ENCODE data around the gene CES2. TPM values are rescaled to one million over a fixed set of nuclear protein-coding genes. Genes with fewer than 3 reads are reported as not detected.

CES2 gene
- total and polyA plus RNA-seq, 9 of the 15 experiments (the other 6 are each of a cell fraction or from before 2014, with no cell fraction given), result 2.2 to 37.9 (median 24.4) TPM

DNA sequence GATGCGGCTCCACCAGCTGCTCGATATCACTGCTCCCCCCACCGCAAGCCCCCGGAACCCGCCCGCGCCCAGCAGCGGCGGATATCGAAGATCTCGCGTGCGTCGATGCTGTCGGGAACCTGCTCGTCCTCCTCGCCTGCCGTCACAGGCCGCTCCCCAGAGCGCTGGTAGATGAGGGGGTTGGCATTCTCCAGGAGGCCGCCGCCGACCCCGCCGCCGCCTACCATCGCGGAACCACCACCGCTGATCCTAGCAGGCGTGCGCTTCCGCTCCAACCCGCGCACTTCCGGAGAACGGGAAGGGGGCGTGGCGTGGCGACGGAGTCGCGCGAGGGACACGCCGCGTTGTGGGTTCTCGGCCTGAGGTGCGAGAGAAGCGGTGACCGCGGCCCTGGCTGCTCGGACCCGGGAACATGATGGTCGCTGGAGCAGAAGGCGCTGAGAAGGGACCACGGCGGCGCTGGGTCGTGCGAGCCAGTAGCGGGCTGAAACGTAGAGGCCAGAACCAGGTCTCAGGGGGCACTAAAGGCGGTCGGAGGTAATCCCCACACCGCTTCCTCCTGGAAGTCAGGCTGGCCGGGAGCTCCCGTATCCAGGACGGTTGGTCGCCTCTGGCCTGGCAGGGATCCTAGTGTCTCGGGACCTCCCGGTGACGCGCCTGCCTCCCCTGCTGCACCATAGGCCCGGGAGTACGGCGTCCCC, 1.0 kb upstream of the CES2 start, which contains the start of gene CIAO2B (continued):
- TF ChIP-seq FOXJ3 (CRISPR knock-in tag; IDR thresholded peaks at IDR 0.05), result no peak
- no peak for TF ChIP-seq ZNF347 (CRISPR knock-in tag; IDR thresholded peaks at IDR 0.05; ENCODE audit: low read depth)
- TF ChIP-seq, protein P1, sequence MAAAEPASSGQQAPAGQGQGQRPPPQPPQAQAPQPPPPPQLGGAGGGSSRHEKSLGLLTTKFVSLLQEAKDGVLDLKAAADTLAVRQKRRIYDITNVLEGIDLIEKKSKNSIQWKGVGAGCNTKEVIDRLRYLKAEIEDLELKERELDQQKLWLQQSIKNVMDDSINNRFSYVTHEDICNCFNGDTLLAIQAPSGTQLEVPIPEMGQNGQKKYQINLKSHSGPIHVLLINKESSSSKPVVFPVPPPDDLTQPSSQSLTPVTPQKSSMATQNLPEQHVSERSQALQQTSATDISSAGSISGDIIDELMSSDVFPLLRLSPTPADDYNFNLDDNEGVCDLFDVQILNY (CRISPR knock-in tag; IDR thresholded peaks at IDR 0.05), result no peak
- TF ChIP-seq, protein P2, sequence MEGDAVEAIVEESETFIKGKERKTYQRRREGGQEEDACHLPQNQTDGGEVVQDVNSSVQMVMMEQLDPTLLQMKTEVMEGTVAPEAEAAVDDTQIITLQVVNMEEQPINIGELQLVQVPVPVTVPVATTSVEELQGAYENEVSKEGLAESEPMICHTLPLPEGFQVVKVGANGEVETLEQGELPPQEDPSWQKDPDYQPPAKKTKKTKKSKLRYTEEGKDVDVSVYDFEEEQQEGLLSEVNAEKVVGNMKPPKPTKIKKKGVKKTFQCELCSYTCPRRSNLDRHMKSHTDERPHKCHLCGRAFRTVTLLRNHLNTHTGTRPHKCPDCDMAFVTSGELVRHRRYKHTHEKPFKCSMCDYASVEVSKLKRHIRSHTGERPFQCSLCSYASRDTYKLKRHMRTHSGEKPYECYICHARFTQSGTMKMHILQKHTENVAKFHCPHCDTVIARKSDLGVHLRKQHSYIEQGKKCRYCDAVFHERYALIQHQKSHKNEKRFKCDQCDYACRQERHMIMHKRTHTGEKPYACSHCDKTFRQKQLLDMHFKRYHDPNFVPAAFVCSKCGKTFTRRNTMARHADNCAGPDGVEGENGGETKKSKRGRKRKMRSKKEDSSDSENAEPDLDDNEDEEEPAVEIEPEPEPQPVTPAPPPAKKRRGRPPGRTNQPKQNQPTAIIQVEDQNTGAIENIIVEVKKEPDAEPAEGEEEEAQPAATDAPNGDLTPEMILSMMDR (IDR thresholded peaks at IDR 0.05 in 2 of 3, conservative IDR thresholded peaks at IDR 0.05 in 1 of 3; ENCODE audit: insufficient read depth in 2 of 3, low read depth in 1 of 3, low read length in 3 of 3), result no peak
- TF ChIP-seq, protein P3, sequence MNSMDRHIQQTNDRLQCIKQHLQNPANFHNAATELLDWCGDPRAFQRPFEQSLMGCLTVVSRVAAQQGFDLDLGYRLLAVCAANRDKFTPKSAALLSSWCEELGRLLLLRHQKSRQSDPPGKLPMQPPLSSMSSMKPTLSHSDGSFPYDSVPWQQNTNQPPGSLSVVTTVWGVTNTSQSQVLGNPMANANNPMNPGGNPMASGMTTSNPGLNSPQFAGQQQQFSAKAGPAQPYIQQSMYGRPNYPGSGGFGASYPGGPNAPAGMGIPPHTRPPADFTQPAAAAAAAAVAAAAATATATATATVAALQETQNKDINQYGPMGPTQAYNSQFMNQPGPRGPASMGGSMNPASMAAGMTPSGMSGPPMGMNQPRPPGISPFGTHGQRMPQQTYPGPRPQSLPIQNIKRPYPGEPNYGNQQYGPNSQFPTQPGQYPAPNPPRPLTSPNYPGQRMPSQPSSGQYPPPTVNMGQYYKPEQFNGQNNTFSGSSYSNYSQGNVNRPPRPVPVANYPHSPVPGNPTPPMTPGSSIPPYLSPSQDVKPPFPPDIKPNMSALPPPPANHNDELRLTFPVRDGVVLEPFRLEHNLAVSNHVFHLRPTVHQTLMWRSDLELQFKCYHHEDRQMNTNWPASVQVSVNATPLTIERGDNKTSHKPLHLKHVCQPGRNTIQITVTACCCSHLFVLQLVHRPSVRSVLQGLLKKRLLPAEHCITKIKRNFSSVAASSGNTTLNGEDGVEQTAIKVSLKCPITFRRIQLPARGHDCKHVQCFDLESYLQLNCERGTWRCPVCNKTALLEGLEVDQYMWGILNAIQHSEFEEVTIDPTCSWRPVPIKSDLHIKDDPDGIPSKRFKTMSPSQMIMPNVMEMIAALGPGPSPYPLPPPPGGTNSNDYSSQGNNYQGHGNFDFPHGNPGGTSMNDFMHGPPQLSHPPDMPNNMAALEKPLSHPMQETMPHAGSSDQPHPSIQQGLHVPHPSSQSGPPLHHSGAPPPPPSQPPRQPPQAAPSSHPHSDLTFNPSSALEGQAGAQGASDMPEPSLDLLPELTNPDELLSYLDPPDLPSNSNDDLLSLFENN (IDR thresholded peaks at IDR 0.05; ENCODE audit: low read depth in 2 of 2, low read length in 2 of 2), result no peak
- no peak for TF ChIP-seq HNRNPH1 (optimal IDR thresholded peaks at IDR 0.05; ENCODE audit: low read depth, low read length)
- no peak for TF ChIP-seq HOXB6 (CRISPR knock-in tag; IDR thresholded peaks at IDR 0.05; ENCODE audit: borderline replicate concordance)
- peak; percentile 95 for TF ChIP-seq ETV5 (CRISPR knock-in tag; IDR thresholded peaks at IDR 0.05; ENCODE audit: low read depth)
- TF ChIP-seq NCOA1 (IDR thresholded peaks at IDR 0.05; ENCODE audit: low read depth), result no peak; the same call in 1 of the 2 replicates
- peak; percentile 95; the same call in 1 of the 2 replicates for TF ChIP-seq KLF13 (tag; IDR thresholded peaks at IDR 0.05; ENCODE audit: borderline replicate concordance, low read depth)
- TF ChIP-seq, protein P4, sequence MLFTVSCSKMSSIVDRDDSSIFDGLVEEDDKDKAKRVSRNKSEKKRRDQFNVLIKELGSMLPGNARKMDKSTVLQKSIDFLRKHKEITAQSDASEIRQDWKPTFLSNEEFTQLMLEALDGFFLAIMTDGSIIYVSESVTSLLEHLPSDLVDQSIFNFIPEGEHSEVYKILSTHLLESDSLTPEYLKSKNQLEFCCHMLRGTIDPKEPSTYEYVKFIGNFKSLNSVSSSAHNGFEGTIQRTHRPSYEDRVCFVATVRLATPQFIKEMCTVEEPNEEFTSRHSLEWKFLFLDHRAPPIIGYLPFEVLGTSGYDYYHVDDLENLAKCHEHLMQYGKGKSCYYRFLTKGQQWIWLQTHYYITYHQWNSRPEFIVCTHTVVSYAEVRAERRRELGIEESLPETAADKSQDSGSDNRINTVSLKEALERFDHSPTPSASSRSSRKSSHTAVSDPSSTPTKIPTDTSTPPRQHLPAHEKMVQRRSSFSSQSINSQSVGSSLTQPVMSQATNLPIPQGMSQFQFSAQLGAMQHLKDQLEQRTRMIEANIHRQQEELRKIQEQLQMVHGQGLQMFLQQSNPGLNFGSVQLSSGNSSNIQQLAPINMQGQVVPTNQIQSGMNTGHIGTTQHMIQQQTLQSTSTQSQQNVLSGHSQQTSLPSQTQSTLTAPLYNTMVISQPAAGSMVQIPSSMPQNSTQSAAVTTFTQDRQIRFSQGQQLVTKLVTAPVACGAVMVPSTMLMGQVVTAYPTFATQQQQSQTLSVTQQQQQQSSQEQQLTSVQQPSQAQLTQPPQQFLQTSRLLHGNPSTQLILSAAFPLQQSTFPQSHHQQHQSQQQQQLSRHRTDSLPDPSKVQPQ (CRISPR knock-in tag; IDR thresholded peaks at IDR 0.05; ENCODE audit: borderline replicate concordance), result no peak
- TF ChIP-seq FIP1L1 (IDR thresholded peaks at IDR 0.05; ENCODE audit: low read depth, low read length, poor library complexity, severe bottlenecking), result no peak
- TF ChIP-seq, protein P5, sequence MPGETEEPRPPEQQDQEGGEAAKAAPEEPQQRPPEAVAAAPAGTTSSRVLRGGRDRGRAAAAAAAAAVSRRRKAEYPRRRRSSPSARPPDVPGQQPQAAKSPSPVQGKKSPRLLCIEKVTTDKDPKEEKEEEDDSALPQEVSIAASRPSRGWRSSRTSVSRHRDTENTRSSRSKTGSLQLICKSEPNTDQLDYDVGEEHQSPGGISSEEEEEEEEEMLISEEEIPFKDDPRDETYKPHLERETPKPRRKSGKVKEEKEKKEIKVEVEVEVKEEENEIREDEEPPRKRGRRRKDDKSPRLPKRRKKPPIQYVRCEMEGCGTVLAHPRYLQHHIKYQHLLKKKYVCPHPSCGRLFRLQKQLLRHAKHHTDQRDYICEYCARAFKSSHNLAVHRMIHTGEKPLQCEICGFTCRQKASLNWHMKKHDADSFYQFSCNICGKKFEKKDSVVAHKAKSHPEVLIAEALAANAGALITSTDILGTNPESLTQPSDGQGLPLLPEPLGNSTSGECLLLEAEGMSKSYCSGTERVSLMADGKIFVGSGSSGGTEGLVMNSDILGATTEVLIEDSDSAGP (CRISPR knock-in tag; IDR thresholded peaks at IDR 0.05), result no peak
- TF ChIP-seq, protein P6, sequence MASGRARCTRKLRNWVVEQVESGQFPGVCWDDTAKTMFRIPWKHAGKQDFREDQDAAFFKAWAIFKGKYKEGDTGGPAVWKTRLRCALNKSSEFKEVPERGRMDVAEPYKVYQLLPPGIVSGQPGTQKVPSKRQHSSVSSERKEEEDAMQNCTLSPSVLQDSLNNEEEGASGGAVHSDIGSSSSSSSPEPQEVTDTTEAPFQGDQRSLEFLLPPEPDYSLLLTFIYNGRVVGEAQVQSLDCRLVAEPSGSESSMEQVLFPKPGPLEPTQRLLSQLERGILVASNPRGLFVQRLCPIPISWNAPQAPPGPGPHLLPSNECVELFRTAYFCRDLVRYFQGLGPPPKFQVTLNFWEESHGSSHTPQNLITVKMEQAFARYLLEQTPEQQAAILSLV (tag; IDR thresholded peaks at IDR 0.05), result no peak
